GM19397 (cell line): ENCODE results near the gene GPR153.
A peak's percentile ranks its signal among the peaks of the same experiment; 100 is the strongest.

ENCODE experiments used
- ATAC-seq: cut with Tn5 transposase; IDR thresholded peaks from one replicate; pipeline ENCODE4 v1.9.1; 2021; ENCODE audit warnings: mild to moderate bottlenecking, moderate library complexity; ENCODE audit not compliant: unreplicated experiment

Gene GPR153

GRCh38 chr1:6271006-6271405 is 10.1 kb upstream of the GPR153 start:
- no peak for ATAC-seq

DNA sequence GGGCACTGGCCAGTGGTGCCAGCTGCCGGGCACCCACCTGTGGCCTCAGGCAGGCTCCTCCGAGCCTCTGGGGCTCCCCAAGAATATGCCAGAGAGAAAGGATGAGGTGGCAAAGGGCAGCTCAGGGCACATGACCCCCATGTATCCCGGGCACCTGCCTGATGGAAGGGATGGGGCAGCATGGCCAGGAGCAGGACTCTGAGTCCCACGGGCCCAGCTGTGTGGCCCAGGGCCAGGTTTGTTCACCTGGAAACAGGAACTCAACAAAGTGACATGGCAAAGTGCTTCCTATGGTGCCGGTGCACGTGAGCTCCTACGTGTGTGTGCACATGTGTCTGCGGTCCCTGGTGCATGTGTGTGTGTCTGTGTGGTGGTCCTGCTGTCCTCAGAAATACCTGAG is 9.5 kb upstream of the GPR153 start:
- no peak for ATAC-seq

GRCh38 chr1:6269720-6270400 is 9.0 kb upstream of the GPR153 start:
- no peak for ATAC-seq

- ATAC-seq: no peak
Observed at GRCh38 chr1:6269296-6269695, 8.4 kb upstream of the GPR153 start.

GRCh38 chr1:6268415-6268814 is 7.5 kb upstream of the GPR153 start:
- ATAC-seq: no peak

DNA sequence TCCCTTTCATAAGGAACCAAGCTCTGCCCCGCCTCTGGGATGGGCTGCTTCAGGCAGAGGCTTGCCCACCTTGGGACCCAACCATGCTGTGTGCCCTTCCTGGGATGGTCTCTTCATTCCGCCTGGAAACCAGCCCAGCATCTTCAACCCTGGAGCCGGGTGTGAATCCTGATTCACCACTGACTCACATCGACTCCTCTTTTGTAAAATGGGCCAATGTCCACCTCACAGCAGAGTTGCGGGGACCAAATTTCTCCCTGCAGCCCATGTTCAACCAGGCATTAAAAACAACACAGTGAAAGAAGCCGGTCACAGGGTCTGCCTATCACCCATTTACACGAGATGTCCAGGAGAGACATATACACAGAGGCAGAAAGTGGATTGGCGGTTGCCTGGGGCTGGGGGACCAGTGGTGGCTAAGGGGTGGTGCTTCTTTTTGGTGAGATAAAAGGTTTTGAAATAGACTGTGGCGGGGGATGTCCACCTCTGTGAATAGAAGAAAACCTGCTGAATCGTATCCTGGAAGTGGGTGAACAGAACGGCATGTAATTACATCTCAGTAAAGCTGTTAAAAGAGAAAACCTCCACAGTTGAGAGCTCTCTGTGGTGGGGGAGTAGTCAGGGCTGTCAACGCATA is 6.9 kb upstream of the GPR153 start:
- ATAC-seq: no peak

DNA sequence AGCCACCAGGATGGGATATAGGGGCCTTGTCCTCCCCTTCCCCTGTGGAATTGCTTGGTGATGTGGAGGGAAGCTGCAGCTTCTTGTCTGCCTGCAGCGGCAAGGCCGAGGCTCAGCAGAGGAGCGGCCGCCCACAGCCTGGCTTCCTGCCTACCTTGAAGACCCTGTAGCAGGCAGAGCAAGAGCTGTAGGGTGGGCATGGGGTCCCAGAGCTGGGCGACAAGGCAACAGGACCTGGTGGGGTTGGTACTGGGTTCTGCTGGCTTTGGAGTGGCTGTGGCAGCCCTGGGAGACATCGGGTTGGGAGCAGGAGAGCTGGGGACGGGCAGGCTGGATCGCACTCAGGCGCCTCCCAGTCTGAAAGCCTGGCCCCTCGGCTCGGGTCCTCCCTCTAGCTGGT is 5.7 kb upstream of the GPR153 start:
- no peak for ATAC-seq

DNA sequence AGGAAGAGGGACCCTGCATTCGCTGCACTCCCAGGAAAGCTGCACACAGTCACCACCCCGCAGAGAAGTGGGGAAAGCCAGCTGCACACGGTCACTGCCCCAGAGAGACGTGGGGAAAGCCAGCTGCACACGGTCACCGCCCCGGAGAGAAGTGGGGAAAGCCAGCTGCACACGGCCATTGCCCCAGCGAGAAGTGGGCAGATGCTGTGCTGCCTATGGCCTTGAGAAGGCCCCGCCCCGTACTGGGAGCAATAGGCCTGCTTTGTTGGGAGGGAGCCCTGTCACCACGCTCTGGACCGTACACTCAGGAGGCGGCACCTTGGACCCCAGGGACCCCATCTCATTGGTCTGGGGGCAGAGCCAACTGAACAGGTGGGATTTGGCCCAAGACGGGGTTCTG is 4.3 kb upstream of the GPR153 start:
- no peak for ATAC-seq

GRCh38 chr1:6263716-6264115 is 2.8 kb upstream of the GPR153 start:
- no peak for ATAC-seq

DNA sequence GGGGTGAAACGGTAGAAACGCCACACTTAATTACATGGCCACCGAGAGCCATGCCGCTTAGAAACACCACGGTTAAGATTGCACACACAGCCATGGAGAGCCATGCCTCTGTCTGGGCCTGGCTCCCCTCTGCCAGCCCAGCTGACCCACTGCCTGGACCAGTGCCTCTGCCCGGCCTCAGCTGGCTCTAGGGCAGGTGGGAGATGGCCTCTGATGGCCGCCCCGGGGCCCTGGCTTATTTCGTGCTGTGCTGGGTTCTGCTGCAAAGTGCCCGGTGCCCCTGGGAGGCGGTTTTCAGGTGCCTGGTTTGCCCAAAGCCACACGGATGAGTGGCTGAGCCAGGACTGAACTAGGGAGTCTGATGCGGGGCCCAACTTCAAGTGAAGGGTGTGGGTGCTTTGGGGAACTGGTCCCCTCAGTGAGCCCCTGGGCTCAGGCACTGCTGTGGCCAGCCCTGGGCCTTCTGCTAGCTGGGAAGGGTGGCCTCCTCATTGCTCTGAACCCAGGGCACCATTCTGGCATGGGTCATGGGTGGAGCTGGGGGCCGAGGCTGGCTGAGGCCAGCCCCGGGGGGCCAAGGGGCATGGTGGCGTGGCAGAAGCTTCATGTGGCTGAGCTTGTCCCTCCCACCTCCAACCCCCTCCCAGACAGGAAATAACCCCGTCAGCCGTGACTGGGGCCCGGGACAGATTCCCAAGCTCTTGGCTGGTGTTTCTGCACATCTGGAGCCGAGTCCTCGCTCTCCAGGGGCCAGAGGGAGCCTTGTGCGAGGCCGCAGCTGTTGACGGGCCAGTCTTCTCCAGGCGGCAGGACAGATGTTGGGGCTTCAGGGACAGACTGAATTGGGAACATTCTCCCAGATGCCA is 1.9 kb upstream of the GPR153 start:
- ATAC-seq: no peak

GRCh38 chr1:6261615-6261995 is 707 bp upstream of the GPR153 start:
- ATAC-seq: no peak

GRCh38 chr1:6260433-6260934 is 414 bp downstream of the GPR153 start:
- no peak for ATAC-seq

DNA sequence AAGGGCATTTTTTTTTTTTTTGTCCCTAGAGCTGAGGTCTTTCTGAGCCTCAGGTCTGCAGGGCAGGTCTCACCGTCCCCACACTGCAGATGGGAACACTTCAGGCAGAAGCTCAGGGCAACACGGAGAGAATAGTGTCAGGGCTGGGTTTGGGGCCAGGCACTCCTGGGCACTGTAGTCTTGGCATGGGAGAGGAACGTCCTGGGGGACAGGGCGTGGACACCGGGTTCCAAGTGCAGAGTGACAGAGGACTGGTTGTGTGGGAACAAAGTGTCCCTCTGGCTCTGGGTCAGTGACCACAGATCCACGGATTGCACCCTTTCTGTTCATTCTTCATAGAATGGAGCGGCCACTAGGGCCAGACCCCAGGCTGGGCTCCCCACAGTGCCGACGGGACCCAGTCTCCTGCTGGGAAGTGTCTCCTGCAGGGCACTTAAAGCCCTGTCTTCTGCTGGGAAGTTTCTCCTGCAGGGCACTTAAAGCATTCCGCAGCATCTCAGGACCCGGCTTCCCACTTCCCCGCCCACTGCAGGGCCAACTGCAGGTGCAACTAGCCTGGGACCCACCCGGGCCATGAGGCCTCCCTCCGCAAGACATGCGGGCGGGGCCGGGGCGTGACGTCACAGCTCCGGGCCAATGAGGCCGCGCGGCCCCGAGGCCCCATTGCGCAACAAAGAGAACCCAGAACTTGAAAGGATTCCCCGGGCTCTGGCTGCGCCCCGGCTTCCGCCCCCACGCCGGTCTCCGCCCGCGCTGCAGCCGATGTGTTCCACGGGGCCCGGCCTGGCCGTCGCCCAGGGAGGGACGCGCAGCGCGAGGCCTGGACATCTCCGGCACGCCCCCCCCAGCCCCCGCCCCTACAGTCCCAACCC is 1.2 kb downstream of the GPR153 start:
- peak; percentile 42 for ATAC-seq

GRCh38 chr1:6258675-6259074 is 2.2 kb downstream of the GPR153 start:
- ATAC-seq: no peak

DNA sequence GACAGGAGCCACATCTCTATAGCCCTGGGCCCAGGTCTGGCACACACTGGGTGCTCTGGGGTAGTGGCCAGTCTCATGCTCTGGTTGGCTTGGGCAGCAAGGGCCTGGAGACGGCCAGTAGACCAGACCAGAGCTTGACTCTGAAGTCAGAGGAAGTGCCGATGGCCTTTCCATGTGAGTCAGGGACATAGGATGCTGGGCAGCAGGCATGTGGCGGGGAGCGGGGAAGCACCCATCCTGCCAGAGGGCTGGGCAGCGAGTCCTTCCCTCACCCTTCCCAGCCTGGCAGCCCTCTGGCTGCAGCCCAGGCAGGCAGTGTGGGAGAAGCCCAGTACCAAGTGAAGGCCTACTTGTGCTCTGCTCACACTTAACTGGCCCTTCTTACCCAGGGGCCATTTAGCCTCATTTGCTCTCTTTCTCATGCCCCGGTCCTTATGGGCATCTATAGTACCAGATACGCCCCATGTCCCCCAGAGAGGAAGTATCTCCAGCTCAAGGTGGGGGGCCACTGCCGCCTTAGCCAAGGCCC is 3.3 kb downstream of the GPR153 start:
- ATAC-seq: no peak

GRCh38 chr1:6256645-6257044 is 4.3 kb downstream of the GPR153 start:
- ATAC-seq: no peak

- no peak for ATAC-seq
Observed at GRCh38 chr1:6254691-6255090, 6.2 kb downstream of the GPR153 start.

DNA sequence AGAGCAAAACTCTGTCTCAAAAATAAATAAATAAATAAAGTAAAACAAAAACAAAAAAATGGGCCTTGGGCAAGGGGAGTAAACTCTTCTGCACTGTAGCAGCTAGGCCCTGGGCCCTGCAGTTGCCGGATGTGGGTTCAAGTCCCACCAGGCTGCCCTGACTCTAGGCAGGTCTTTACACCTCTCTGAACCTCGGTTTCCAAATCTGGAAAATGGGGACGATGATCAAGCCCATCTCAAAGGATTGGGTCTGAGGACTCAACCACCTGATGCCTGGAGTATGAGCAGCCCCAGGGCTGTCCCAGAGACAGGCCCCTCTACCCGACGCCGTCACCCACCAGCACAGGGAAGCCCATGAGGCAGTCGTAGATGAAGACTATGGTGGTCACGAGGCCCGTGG is 7.5 kb downstream of the GPR153 start:
- ATAC-seq: no peak

- ATAC-seq: no peak
Observed at GRCh38 chr1:6252374-6252710, 8.6 kb downstream of the GPR153 start.

DNA sequence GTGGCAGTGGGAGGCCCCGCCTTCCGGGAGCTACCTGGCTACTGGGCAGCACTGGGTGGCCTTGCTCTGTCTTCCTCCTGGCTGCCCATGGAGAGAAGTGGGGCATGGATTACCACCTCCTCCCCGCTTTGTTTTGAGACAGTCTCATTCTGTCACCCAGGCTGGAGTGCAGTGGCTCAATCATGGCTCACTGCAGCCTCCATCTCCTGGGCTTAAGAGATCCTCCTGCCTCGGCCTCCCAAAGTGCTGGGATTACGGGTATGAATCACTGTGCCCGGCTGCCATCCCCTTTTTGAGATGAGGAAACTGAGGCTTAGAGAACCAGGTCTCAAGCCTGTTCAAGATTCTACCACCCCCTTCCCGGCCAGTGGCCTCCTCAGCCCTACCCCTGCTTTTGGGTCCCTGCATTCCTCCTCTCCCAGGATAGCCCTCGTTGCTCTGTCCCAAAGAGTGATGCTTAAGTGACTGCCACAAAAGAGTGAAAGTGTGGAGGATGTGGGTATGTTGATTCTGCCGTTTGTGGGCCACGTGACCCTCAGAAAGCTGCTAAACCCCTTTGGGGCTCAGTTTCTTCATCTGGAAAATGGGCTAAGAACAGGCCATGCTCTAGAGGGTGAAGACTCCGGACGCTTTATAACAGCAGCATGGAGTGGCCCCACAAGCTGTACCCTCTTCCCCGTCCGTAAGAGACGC is 9.1 kb downstream of the GPR153 start:
- no peak for ATAC-seq
